ENCODE measurements around the gene POLE.

The POLE gene

GRCh38 chr12:132635076-132635955 lies 51.8 kb downstream of the POLE start:
- Histone ChIP-seq H3K36me3 (ENCODE audit: insufficient read depth, low read length) (peaks cover 95% of the 10 kb centered on the region), H3K9ac (ENCODE audit: low read depth, low read length) (no peak overlapping the region), H3K4me1 (ENCODE audit: insufficient read depth, low read length) (no peaks in the 10 kb centered on the region), H3K9me3 (ENCODE audit: insufficient read depth, low read depth, low read length) (no peaks in the 10 kb centered on the region), H3K27ac (ENCODE audit: low read depth, low read length) (no peak overlapping the region), H3K27me3 (ENCODE audit: insufficient read depth, low read length) (no peaks in the 10 kb centered on the region), H3K4me3 (ENCODE audit: low read length) (no peak overlapping the region)
- 93% methylated on average over 29 of the region's 29 CpGs for WGBS

GRCh38 chr12:132634411-132634990 lies 52.6 kb downstream of the POLE start:
- Histone ChIP-seq H3K9me3 (ENCODE audit: insufficient read depth, low read depth, low read length) (no peaks in the 10 kb centered on the region), H3K9ac (ENCODE audit: low read depth, low read length) (no peak overlapping the region), H3K27ac (ENCODE audit: low read depth, low read length) (no peak overlapping the region), H3K27me3 (ENCODE audit: insufficient read depth, low read length) (no peaks in the 10 kb centered on the region), H3K36me3 (ENCODE audit: insufficient read depth, low read length) (peaks cover 99% of the 10 kb centered on the region), H3K4me1 (ENCODE audit: insufficient read depth, low read length) (no peaks in the 10 kb centered on the region), H3K4me3 (ENCODE audit: low read length) (no peak overlapping the region)
- 93% methylated on average over 21 of the region's 21 CpGs for WGBS

GRCh38 chr12:132633901-132634300 lies 53.2 kb downstream of the POLE start:
- Histone ChIP-seq H3K36me3 (ENCODE audit: insufficient read depth, low read length) (peaks cover 99% of the 10 kb centered on the region), H3K27ac (ENCODE audit: low read depth, low read length) (no peak overlapping the region), H3K9me3 (ENCODE audit: insufficient read depth, low read depth, low read length) (no peaks in the 10 kb centered on the region), H3K9ac (ENCODE audit: low read depth, low read length) (no peak overlapping the region), H3K27me3 (ENCODE audit: insufficient read depth, low read length) (no peaks in the 10 kb centered on the region), H3K4me3 (ENCODE audit: low read length) (no peak overlapping the region), H3K4me1 (ENCODE audit: insufficient read depth, low read length) (no peaks in the 10 kb centered on the region)
- 94% methylated on average over 10 of the region's 10 CpGs for WGBS

GRCh38 chr12:132633398-132633797 lies 53.7 kb downstream of the POLE start:
- WGBS, result 95% methylated on average over 8 of the region's 8 CpGs
- Histone ChIP-seq H3K9ac (ENCODE audit: low read depth, low read length) (no peak overlapping the region), H3K36me3 (ENCODE audit: insufficient read depth, low read length) (peaks cover 98% of the 10 kb centered on the region)

GRCh38 chr12:132632521-132633228 lies 54.5 kb downstream of the POLE start:
- WGBS, result 91% methylated on average over 17 of the region's 17 CpGs
- no peaks in the 10 kb centered on the region for H3K4me1 ChIP-seq (ENCODE audit: insufficient read depth, low read length)
- peaks cover 93% of the 10 kb centered on the region for H3K36me3 ChIP-seq (ENCODE audit: insufficient read depth, low read length)
- no peak overlapping the region for H3K27ac ChIP-seq (ENCODE audit: low read depth, low read length)
- H3K27me3 ChIP-seq (ENCODE audit: insufficient read depth, low read length), result no peaks in the 10 kb centered on the region
- no peaks in the 10 kb centered on the region for H3K9me3 ChIP-seq (ENCODE audit: insufficient read depth, low read depth, low read length)
- H3K9ac ChIP-seq (ENCODE audit: low read depth, low read length), result no peak overlapping the region
- H3K4me3 ChIP-seq (ENCODE audit: low read length), result no peak overlapping the region

More at GRCh38 chr12:132633398-132633797, 53.7 kb downstream of the POLE start:
- no peak overlapping the region for H3K27ac ChIP-seq (ENCODE audit: low read depth, low read length)
- H3K27me3 ChIP-seq (ENCODE audit: insufficient read depth, low read length), result no peaks in the 10 kb centered on the region
- no peaks in the 10 kb centered on the region for H3K4me1 ChIP-seq (ENCODE audit: insufficient read depth, low read length)
- no peak overlapping the region for H3K4me3 ChIP-seq (ENCODE audit: low read length)
- no peaks in the 10 kb centered on the region for H3K9me3 ChIP-seq (ENCODE audit: insufficient read depth, low read depth, low read length)

GRCh38 chr12:132631666-132632065 lies 55.5 kb downstream of the POLE start:
- Histone ChIP-seq H3K27ac (ENCODE audit: low read depth, low read length) (no peak overlapping the region), H3K36me3 (ENCODE audit: insufficient read depth, low read length) (peaks cover 89% of the 10 kb centered on the region), H3K4me1 (ENCODE audit: insufficient read depth, low read length) (no peaks in the 10 kb centered on the region), H3K4me3 (ENCODE audit: low read length) (no peak overlapping the region), H3K27me3 (ENCODE audit: insufficient read depth, low read length) (no peaks in the 10 kb centered on the region), H3K9ac (ENCODE audit: low read depth, low read length) (no peak overlapping the region), H3K9me3 (ENCODE audit: insufficient read depth, low read depth, low read length) (no peaks in the 10 kb centered on the region)
- 90% methylated on average over 11 of the region's 11 CpGs for WGBS

GRCh38 chr12:132630672-132631071 lies 56.5 kb downstream of the POLE start:
- H3K4me3 ChIP-seq (ENCODE audit: low read length), result no peak overlapping the region
- no peaks in the 10 kb centered on the region for H3K27me3 ChIP-seq (ENCODE audit: insufficient read depth, low read length)
- H3K4me1 ChIP-seq (ENCODE audit: insufficient read depth, low read length), result no peaks in the 10 kb centered on the region
- no peak overlapping the region for H3K9ac ChIP-seq (ENCODE audit: low read depth, low read length)
- no peak overlapping the region for H3K27ac ChIP-seq (ENCODE audit: low read depth, low read length)
- H3K36me3 ChIP-seq (ENCODE audit: insufficient read depth, low read length), result peaks cover 89% of the 10 kb centered on the region
- 96% methylated on average over 6 of the region's 6 CpGs for WGBS
- H3K9me3 ChIP-seq (ENCODE audit: insufficient read depth, low read depth, low read length), result no peaks in the 10 kb centered on the region

- H3K9me3 ChIP-seq (ENCODE audit: insufficient read depth, low read depth, low read length), result no peaks in the 10 kb centered on the region
- H3K27ac ChIP-seq (ENCODE audit: low read depth, low read length), result no peak overlapping the region
- no peaks in the 10 kb centered on the region for H3K27me3 ChIP-seq (ENCODE audit: insufficient read depth, low read length)
- H3K9ac ChIP-seq (ENCODE audit: low read depth, low read length), result no peak overlapping the region
- WGBS, result 97% methylated on average over 6 of the region's 6 CpGs
- no peak overlapping the region for H3K4me3 ChIP-seq (ENCODE audit: low read length)
- H3K4me1 ChIP-seq (ENCODE audit: insufficient read depth, low read length), result no peaks in the 10 kb centered on the region
- peaks cover 89% of the 10 kb centered on the region for H3K36me3 ChIP-seq (ENCODE audit: insufficient read depth, low read length)
Observed at GRCh38 chr12:132629330-132629729, 57.8 kb downstream of the POLE start.

GRCh38 chr12:132625731-132626430 lies 61.3 kb downstream of the POLE start:
- Histone ChIP-seq H3K4me3 (ENCODE audit: low read length) (no peak overlapping the region), H3K4me1 (ENCODE audit: insufficient read depth, low read length) (no peaks in the 10 kb centered on the region), H3K9me3 (ENCODE audit: insufficient read depth, low read depth, low read length) (no peaks in the 10 kb centered on the region), H3K36me3 (ENCODE audit: insufficient read depth, low read length) (peaks cover 67% of the 10 kb centered on the region), H3K27me3 (ENCODE audit: insufficient read depth, low read length) (peaks cover 3% of the 10 kb centered on the region), H3K27ac (ENCODE audit: low read depth, low read length) (no peak overlapping the region), H3K9ac (ENCODE audit: low read depth, low read length) (no peak overlapping the region)
- 96% methylated on average over 24 of the region's 24 CpGs for WGBS

- Histone ChIP-seq H3K4me3 (ENCODE audit: low read length) (no peak overlapping the region), H3K9ac (ENCODE audit: low read depth, low read length) (no peak overlapping the region), H3K27ac (ENCODE audit: low read depth, low read length) (no peak overlapping the region), H3K4me1 (ENCODE audit: insufficient read depth, low read length) (no peaks in the 10 kb centered on the region), H3K36me3 (ENCODE audit: insufficient read depth, low read length) (peaks cover 59% of the 10 kb centered on the region), H3K27me3 (ENCODE audit: insufficient read depth, low read length) (peaks cover 12% of the 10 kb centered on the region), H3K9me3 (ENCODE audit: insufficient read depth, low read depth, low read length) (no peaks in the 10 kb centered on the region)
- WGBS, result 94% methylated on average over 32 of the region's 32 CpGs
Observed at GRCh38 chr12:132624910-132625630, 62.1 kb downstream of the POLE start.
